ENCODE measurements around the gene RP2. TPM values are rescaled to one million over a fixed set of nuclear protein-coding genes. Genes with fewer than 3 reads are reported as not detected.
A peak's percentile ranks its signal among the peaks of the same experiment; 100 is the strongest.

Gene RP2
- total and polyA plus RNA-seq, 2 of the 8 experiments (the other 6 are each of a cell fraction or from before 2014, with no cell fraction given), result 2.2 to 6.9 TPM

DNA sequence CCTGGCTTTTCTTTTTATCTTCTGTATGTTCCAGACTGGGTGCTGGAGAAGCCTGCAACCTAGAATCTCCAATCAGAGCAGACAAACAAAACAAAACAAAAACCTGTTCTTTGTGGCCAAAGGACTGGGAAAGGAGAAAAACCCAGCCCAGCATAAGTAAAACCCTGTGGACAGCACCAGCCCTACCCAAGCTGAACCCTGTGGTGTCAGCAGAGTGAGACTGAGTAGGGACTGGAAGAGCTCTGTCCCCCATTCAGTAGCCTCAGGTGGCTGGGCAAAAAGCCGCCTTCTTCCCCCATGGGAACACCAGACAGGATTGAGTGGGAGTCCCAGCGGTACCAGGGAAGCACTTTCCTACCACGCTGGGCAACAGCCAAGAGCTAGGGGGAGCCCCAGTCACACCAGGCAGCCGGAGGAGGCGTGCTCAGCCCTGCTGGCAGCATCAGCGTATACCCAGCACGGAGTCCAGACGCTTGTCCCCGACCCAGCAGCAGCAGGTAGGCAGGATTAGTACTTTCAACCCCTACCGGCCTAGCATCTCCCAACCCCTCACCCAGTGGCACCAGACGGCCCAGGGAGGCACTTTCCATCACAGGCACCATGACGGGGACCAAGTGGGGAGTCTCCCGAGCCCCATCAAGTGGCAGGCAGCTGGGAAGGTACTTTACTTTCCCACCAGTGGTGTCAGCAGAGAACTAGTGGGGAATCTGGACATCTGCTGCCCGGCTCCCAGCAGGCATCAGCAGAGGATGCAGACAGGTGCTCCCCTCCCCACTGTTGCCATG, 66.8 kb downstream of the RP2 start:
- H4K20me1 ChIP-seq (replicated peaks in 1 of 2; ENCODE audit: control insufficient read depth in 1 of 2, insufficient read depth in 2 of 2, low read length in 2 of 2), result no peaks in the 10 kb centered on the region
- no peak overlapping the region for H3K23ac ChIP-seq (ENCODE audit: insufficient read length)
- no peak overlapping the region for H4K5ac ChIP-seq (ENCODE audit: insufficient read length, low read depth, low read length)
- peak overlapping the region; percentile 67; the same call in 1 of the 2 replicates for H2AFZ ChIP-seq (ENCODE audit: low read length)
- no peaks in the 10 kb centered on the region for H3K79me1 ChIP-seq (ENCODE audit: low read depth, low read length)
- no peaks in the 10 kb centered on the region; a peak in 1 of 7 replicates for H3K4me1 ChIP-seq (replicated peaks in 1 of 4; ENCODE audit: control insufficient read depth in 3 of 4, insufficient read depth in 4 of 4, low read length in 3 of 4)
- H3K9me3 ChIP-seq (ENCODE audit: insufficient read depth in 2 of 2, low read depth in 1 of 2, low read length in 1 of 2), result no peaks in the 10 kb centered on the region
- ChIA-PET POLR2A (ENCODE audit: partially characterized antibody) (no interaction called here), CTCF (ENCODE audit: partially characterized antibody) (interaction anchor here (1.0 to 2.7 kb wide), 16 partner anchors 11 to 162 kb away, joined by 3 to 12 read pairs (median 4); no protein-coding TSS in a partner anchor)
- 13% methylated on average over 7 of the region's 14 CpGs; no CpG with 5 or more reads in 1 of the 2 experiments for WGBS, 2 experiments (ENCODE audit: extremely low coverage in 1 of 2, insufficient coverage in 1 of 2, insufficient read length in 1 of 2, insufficient replicate concordance in 2 of 2, low coverage in 1 of 2, low lambda C conversion rate in 2 of 2, missing lambda C conversion rate in 1 of 2)
- H2BK12ac ChIP-seq (ENCODE audit: low read depth, low read length), result no peak overlapping the region
- H2BK15ac ChIP-seq (ENCODE audit: low read length), result no peak overlapping the region
- peak overlapping the region; percentile 13 to 62 (median 50); a peak in 7 of 8 replicates for H3K4me3 ChIP-seq (ENCODE audit: extremely low read depth in 1 of 4, insufficient read depth in 2 of 4, low read depth in 3 of 4, low read length in 4 of 4)
- no peak overlapping the region for H3K9ac ChIP-seq (replicated peaks in 1 of 4; ENCODE audit: extremely low read depth in 1 of 4, low read depth in 3 of 4, low read length in 3 of 4)
- no peaks in the 10 kb centered on the region for H3K79me2 ChIP-seq (ENCODE audit: control insufficient read depth in 1 of 2, insufficient read depth in 2 of 2, low read length in 2 of 2)
- H3K4ac ChIP-seq (replicated peaks; ENCODE audit: insufficient read length, low read depth, low read length), result no peak overlapping the region
- H2AK5ac ChIP-seq (ENCODE audit: low read depth, low read length), result no peak overlapping the region
- peak; percentile 50 to 69 for DNase-seq (ENCODE audit: low read depth in 1 of 2, low spot score in 2 of 2)
- H3K27ac ChIP-seq (ENCODE audit: low read depth, low read length), result no peak overlapping the region
- H3K4me2 ChIP-seq (ENCODE audit: insufficient read depth in 1 of 2, low read depth in 2 of 2, low read length in 2 of 2), result peak overlapping the region; percentile 1 to 75; a peak in 3 of 4 replicates
- no peaks in the 10 kb centered on the region for H3K27me3 ChIP-seq (replicated peaks in 1 of 4; ENCODE audit: control insufficient read depth in 3 of 4, extremely low read depth in 1 of 4, insufficient read depth in 3 of 4, low read length in 3 of 4)
- H3K56ac ChIP-seq (replicated peaks; ENCODE audit: insufficient read length, low read depth, low read length), result no peak overlapping the region
- no peaks in the 10 kb centered on the region for H3K23me2 ChIP-seq (ENCODE audit: low read depth, low read length)
- H2BK5ac ChIP-seq (ENCODE audit: low read depth, low read length), result no peak overlapping the region
- no peak overlapping the region for H2BK120ac ChIP-seq (replicated peaks; ENCODE audit: low read depth, low read length)
- no peaks in the 10 kb centered on the region for H3K36me3 ChIP-seq (ENCODE audit: control insufficient read depth in 2 of 4, insufficient read depth in 4 of 4, low read length in 3 of 4)
- no peak overlapping the region for H4K8ac ChIP-seq (ENCODE audit: extremely low read depth, insufficient read depth, low read length)
- H2BK20ac ChIP-seq (ENCODE audit: low read length), result no peak overlapping the region
- H3K14ac ChIP-seq (ENCODE audit: insufficient read length), result no peak overlapping the region
- H4K91ac ChIP-seq (replicated peaks; ENCODE audit: insufficient read length, low read length), result no peak overlapping the region
- no peak overlapping the region; the same call in 1 of the 2 replicates for H3K18ac ChIP-seq (ENCODE audit: extremely low read depth, low read length)
- FAIRE-seq, result peak; percentile 57
- TF ChIP-seq TEAD4 (IDR thresholded peaks at IDR 0.05; ENCODE audit: low read depth, low read length) (no peak), SP1 (IDR thresholded peaks at IDR 0.05; ENCODE audit: low read depth, low read length) (no peak), EGR1 (IDR thresholded peaks at IDR 0.05; ENCODE audit: borderline replicate concordance, low read depth, low read length) (no peak), CHD2 (IDR thresholded peaks at IDR 0.05; ENCODE audit: low read length) (no peak), CHD1 (IDR thresholded peaks at IDR 0.05; ENCODE audit: low read depth, low read length) (no peak), ASH2L (IDR thresholded peaks at IDR 0.05; ENCODE audit: low read length) (no peak), RAD21 (IDR thresholded peaks at IDR 0.05 in 1 of 2, conservative IDR thresholded peaks at IDR 0.05 in 1 of 2; ENCODE audit: low read depth in 2 of 2, low read length in 2 of 2) (peak; percentile 62 to 72), TBP (IDR thresholded peaks at IDR 0.05; ENCODE audit: low read depth, low read length) (no peak), SIN3A (conservative IDR thresholded peaks at IDR 0.05 in 1 of 2, IDR thresholded peaks at IDR 0.05 in 1 of 2; ENCODE audit: low read depth in 1 of 2, low read length in 2 of 2) (no peak), SRF (IDR thresholded peaks at IDR 0.05; ENCODE audit: low read depth, low read length) (no peak), GABPA (IDR thresholded peaks at IDR 0.05; ENCODE audit: borderline replicate concordance, insufficient read depth, low read length) (no peak), POLR2AphosphoS5 (IDR thresholded peaks at IDR 0.05; ENCODE audit: low read depth, low read length) (no peak)
- TF ChIP-seq, protein P1, sequence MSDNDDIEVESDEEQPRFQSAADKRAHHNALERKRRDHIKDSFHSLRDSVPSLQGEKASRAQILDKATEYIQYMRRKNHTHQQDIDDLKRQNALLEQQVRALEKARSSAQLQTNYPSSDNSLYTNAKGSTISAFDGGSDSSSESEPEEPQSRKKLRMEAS (IDR thresholded peaks at IDR 0.05), result peak; percentile 47; the same call in 1 of the 2 replicates
